Nephron (organoid): Measurements from ENCODE around the gene COX6A1.
"Not testable (repeated sequence)": the region's sequence is repeated elsewhere in the genome, so short reads cannot be mapped to it uniquely, and the experiment has no call there.

ENCODE experiments used
- H3K27ac Mint-ChIP-seq, 3 experiments: 2 replicates each; pipeline ENCODE4 v1.8.0; 2020; ENCODE audit warnings: mixed read lengths in 3 of 3, mild to moderate bottlenecking in 2 of 3, moderate library complexity in 1 of 3
- H3K27me3 Mint-ChIP-seq: 2 replicates; pipeline ENCODE4 v1.8.0; 2021; ENCODE audit warnings: low read depth, mild to moderate bottlenecking, moderate library complexity, mixed read lengths
- H3K36me3 Mint-ChIP-seq: 2 replicates; pipeline ENCODE4 v1.8.0; 2020; ENCODE audit warnings: low read depth, mixed read lengths
- H3K4me1 Mint-ChIP-seq: 2 replicates; pipeline ENCODE4 v1.8.0; 2020; ENCODE audit warnings: mixed read lengths
- H3K4me3 Mint-ChIP-seq, 3 experiments: 2 replicates each; pipeline ENCODE4 v1.8.0; 2020; ENCODE audit warnings: mild to moderate bottlenecking in 3 of 3, mixed read lengths in 3 of 3, moderate library complexity in 2 of 3
- H3K9me3 Mint-ChIP-seq: 2 replicates; pipeline ENCODE4 v1.8.0; 2020; ENCODE audit warnings: mixed read lengths
- CTCF ChIP-seq, 3 experiments: fragments of 200-600 bp; sonication (generic); IDR thresholded peaks; one replicate each; pipeline ENCODE4 v1.5.0; 2021; ENCODE audit warnings: antibody characterized with exemption in 3 of 3; ENCODE audit not compliant: unreplicated experiment in 3 of 3

The COX6A1 gene

GRCh38 chr12:120481022-120481767 lies 43.3 kb downstream of the COX6A1 start:
- Mint-ChIP-seq H3K27me3 (no peaks in the 10 kb centered on the region), H3K36me3 (peaks cover 8% of the 10 kb centered on the region), H3K9me3 (no peaks in the 10 kb centered on the region), H3K4me3 (no peak overlapping the region), H3K27ac (no peak overlapping the region), H3K4me1 (peaks cover 18% of the 10 kb centered on the region)
- TF ChIP-seq CTCF (IDR thresholded peaks at IDR 0.05; ENCODE audit: unreplicated experiment in 3 of 3): no peak

DNA sequence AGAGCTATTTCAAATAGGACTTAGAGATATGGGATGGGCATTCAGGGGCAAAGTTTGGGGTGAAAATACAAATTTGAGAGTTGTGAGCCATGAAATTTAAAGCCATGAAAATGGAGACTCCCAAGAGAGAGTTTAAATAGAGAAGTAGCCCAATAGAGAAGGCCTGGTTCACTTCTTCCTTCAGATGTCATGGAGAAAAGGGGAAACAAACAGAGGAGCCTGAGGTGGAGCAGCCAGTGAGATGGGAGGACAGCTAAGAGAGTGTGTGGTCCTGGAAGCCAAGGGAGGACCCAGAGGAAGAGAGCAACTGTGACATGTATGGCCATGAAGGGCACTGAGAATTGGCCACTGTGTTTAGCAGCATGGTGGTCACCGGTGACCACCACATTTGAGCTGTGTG lies 45.7 kb downstream of the COX6A1 start:
- H3K36me3 Mint-ChIP-seq: peaks cover 15% of the 10 kb centered on the region
- H3K4me3 Mint-ChIP-seq: no peak overlapping the region
- H3K9me3 Mint-ChIP-seq: no peaks in the 10 kb centered on the region
- H3K27me3 Mint-ChIP-seq: no peaks in the 10 kb centered on the region
- H3K27ac Mint-ChIP-seq: peak overlapping the region in 2 of 3 experiments; percentile 6 to 8
- no peak for TF ChIP-seq CTCF (IDR thresholded peaks at IDR 0.05; ENCODE audit: unreplicated experiment in 3 of 3)
- H3K4me1 Mint-ChIP-seq: peaks cover 25% of the 10 kb centered on the region

DNA sequence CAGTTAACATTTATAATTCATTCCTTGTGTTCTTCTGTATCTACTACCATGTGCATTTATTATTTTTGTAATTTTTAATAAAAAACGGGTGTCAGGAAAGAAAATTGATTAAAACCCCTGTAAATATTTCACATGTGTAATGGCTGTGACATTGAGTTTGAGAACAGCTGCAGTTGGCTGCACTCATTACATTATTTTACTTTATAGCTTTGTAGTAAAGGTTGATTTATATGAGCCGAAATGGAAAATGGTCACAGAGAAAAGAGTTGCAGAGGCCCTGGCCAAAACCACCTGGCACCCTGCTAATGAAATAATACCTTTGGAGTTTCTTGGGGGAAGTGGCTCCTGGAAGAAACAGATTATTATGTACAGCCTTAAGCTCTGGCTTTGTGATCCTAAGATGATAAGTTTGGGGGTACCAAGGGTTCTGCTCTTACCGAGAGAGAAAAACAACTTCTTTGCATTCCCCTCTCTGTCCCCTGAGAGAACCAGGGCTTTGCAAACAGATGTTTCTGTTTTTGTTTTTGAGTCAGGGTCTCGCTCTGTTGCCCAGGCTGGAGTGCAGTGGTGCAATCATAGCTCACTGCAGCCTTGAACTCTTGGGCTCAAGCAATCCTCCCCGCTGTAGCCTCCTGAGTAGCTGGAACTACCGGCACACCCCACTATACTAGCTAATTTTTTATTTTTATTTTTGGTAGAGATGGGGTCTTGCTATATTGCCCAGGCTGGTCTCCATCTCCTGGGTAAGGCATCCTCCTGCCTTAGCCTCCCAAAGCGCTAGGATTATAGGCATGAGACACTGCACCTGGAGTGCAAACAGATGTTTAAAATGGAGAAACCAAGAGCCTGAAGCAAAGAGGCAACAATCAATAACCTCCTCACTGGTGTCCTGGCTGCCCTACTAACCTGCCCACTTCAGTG lies 48.3 kb downstream of the COX6A1 start:
- H3K4me3 Mint-ChIP-seq: no peak overlapping the region
- no peak for TF ChIP-seq CTCF (IDR thresholded peaks at IDR 0.05; ENCODE audit: unreplicated experiment in 3 of 3)
- peaks cover 44% of the 10 kb centered on the region for H3K4me1 Mint-ChIP-seq
- no peaks in the 10 kb centered on the region for H3K27me3 Mint-ChIP-seq
- H3K9me3 Mint-ChIP-seq: no peaks in the 10 kb centered on the region
- peaks cover 33% of the 10 kb centered on the region for H3K36me3 Mint-ChIP-seq
- peak overlapping the region in 2 of 3 experiments; percentile 25 to 28 for H3K27ac Mint-ChIP-seq

DNA sequence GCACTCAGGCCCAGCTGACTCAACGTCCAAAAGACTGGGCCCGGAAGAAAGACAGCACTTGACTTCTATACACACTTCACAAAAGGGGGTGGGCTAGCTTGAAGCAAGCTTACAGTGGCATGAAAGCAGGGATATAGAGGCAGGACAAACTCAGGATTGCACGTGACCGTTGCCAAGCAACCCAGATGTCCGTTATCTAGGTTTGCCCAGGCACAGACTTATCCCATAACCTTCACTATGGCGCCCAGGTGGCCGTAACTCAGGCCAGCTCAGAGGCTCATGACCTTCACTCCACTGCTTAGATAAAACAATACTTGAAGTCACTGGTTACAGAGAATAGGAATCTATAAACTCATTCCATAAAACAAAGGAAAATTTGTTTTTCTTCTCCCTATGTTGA lies 49.6 kb downstream of the COX6A1 start:
- H3K4me1 Mint-ChIP-seq: peaks cover 47% of the 10 kb centered on the region
- H3K9me3 Mint-ChIP-seq, H3K27me3 Mint-ChIP-seq, H3K4me3 Mint-ChIP-seq: not testable (repeated sequence)
- peak overlapping the region; percentile 59 to 95 (median 90) for H3K27ac Mint-ChIP-seq
- peaks cover 32% of the 10 kb centered on the region for H3K36me3 Mint-ChIP-seq

- TF ChIP-seq CTCF (IDR thresholded peaks at IDR 0.05; ENCODE audit: unreplicated experiment in 3 of 3): no peak
- Mint-ChIP-seq H3K9me3 (no peaks in the 10 kb centered on the region), H3K27me3 (no peaks in the 10 kb centered on the region), H3K36me3 (peaks cover 32% of the 10 kb centered on the region), H3K4me3 (peak overlapping the region in 1 of 3 experiments; percentile 10), H3K4me1 (peaks cover 47% of the 10 kb centered on the region), H3K27ac (peak overlapping the region; percentile 59 to 95 (median 90))
These were observed 50.2 kb downstream of the COX6A1 start for GRCh38 chr12:120488057-120488640.

- Mint-ChIP-seq H3K27ac (peak overlapping the region; percentile 22 to 90 (median 59)), H3K4me1 (peaks cover 39% of the 10 kb centered on the region), H3K36me3 (peaks cover 29% of the 10 kb centered on the region), H3K9me3 (no peaks in the 10 kb centered on the region), H3K27me3 (no peaks in the 10 kb centered on the region), H3K4me3 (no peak overlapping the region)
- no peak for TF ChIP-seq CTCF (IDR thresholded peaks at IDR 0.05; ENCODE audit: unreplicated experiment in 3 of 3)
These were observed 51.1 kb downstream of the COX6A1 start for GRCh38 chr12:120489018-120489417.
